ENCODE results near the gene ARID5B. TPM values are rescaled to one million over a fixed set of nuclear protein-coding genes. Genes with fewer than 3 reads are reported as not detected.

Gene ARID5B
- polyA plus RNA-seq, 1 donor from 2014 or later = 2.1 TPM

- TF ChIP-seq POLR2AphosphoS5 (IDR thresholded peaks at IDR 0.05) = no peak
- no peak for TF ChIP-seq MXI1 (conservative IDR thresholded peaks at IDR 0.05; ENCODE audit: poor library complexity, severe bottlenecking)
- no peak for TF ChIP-seq TAF1 (IDR thresholded peaks at IDR 0.05; ENCODE audit: low read depth)
- TF ChIP-seq EZH2 (IDR thresholded peaks at IDR 0.05; ENCODE audit: borderline replicate concordance, insufficient read depth, low read length, poor library complexity, severe bottlenecking) = no peak
- no peak for TF ChIP-seq REST (IDR thresholded peaks at IDR 0.05; ENCODE audit: borderline replicate concordance)
- TF ChIP-seq, protein P1, sequence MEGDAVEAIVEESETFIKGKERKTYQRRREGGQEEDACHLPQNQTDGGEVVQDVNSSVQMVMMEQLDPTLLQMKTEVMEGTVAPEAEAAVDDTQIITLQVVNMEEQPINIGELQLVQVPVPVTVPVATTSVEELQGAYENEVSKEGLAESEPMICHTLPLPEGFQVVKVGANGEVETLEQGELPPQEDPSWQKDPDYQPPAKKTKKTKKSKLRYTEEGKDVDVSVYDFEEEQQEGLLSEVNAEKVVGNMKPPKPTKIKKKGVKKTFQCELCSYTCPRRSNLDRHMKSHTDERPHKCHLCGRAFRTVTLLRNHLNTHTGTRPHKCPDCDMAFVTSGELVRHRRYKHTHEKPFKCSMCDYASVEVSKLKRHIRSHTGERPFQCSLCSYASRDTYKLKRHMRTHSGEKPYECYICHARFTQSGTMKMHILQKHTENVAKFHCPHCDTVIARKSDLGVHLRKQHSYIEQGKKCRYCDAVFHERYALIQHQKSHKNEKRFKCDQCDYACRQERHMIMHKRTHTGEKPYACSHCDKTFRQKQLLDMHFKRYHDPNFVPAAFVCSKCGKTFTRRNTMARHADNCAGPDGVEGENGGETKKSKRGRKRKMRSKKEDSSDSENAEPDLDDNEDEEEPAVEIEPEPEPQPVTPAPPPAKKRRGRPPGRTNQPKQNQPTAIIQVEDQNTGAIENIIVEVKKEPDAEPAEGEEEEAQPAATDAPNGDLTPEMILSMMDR (IDR thresholded peaks at IDR 0.05; ENCODE audit: poor library complexity, severe bottlenecking) = no peak
- no peak for TF ChIP-seq SMC3 (conservative IDR thresholded peaks at IDR 0.05; ENCODE audit: poor library complexity)
- no peak for TF ChIP-seq RAD21 (conservative IDR thresholded peaks at IDR 0.05)
- TF ChIP-seq EP300 (conservative IDR thresholded peaks at IDR 0.05; ENCODE audit: poor library complexity, severe bottlenecking) = no peak
- no peaks in the 10 kb centered on the region for H3K79me2 ChIP-seq (replicated peaks; ENCODE audit: insufficient read depth, low read length)
- H2AFZ ChIP-seq (ENCODE audit: low read depth, low read length) = no peak overlapping the region
- no peaks in the 10 kb centered on the region for H3F3A ChIP-seq (ENCODE audit: insufficient read depth, low read length, poor library complexity, severe bottlenecking)
- peaks cover 3% of the 10 kb centered on the region for H3K9me3 ChIP-seq (ENCODE audit: low read length)
- no peak overlapping the region for H3K27ac ChIP-seq (ENCODE audit: low read length)
- no peak overlapping the region for H3K9ac ChIP-seq (ENCODE audit: low read length)
- H3K9me2 ChIP-seq (ENCODE audit: insufficient read depth, low read length) = no peaks in the 10 kb centered on the region
- H3K4me2 ChIP-seq (ENCODE audit: low read length) = no peak overlapping the region
- H3K36me3 ChIP-seq (ENCODE audit: insufficient read depth, low read length) = no peaks in the 10 kb centered on the region
- no peaks in the 10 kb centered on the region for H3K27me3 ChIP-seq (ENCODE audit: insufficient read depth, low read depth, low read length)
- H3K4me3 ChIP-seq (ENCODE audit: low read length) = no peak overlapping the region
- no peaks in the 10 kb centered on the region for H4K20me1 ChIP-seq (ENCODE audit: insufficient read depth)
Measured at GRCh38 chr10:62019685-62020359, 118.3 kb downstream of the ARID5B start.

DNA sequence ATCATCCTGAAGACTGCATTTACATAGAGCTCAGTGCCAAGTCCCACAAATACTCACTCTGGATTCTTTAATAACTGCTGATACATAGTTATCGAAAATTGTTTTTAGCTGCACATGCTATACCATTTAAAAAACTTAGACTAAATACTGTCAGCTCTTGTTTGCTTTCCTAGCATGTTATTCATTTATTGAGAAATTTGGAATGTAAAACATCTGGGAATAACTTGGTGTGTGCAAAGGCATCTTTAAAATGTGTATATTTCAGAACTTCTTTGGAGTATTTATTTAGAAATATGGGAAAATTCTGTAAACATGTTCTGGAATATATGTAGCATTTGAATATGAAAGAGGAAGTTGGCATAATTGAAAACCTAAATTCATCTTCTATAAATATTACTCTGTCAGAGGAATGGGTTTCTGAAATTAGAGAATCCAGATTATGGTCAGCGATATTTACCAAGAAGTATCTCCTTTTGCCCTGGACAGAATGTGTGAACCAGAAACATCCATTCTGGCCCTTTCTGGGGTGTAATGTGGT, 119.7 kb downstream of the ARID5B start:
- Histone ChIP-seq H3K9ac (ENCODE audit: low read length) (no peak overlapping the region), H3F3A (ENCODE audit: insufficient read depth, low read length, poor library complexity, severe bottlenecking) (no peaks in the 10 kb centered on the region), H2AFZ (ENCODE audit: low read depth, low read length) (no peak overlapping the region), H3K27ac (ENCODE audit: low read length) (no peak overlapping the region), H4K20me1 (ENCODE audit: insufficient read depth) (no peaks in the 10 kb centered on the region), H3K9me2 (ENCODE audit: insufficient read depth, low read length) (no peaks in the 10 kb centered on the region), H3K27me3 (ENCODE audit: insufficient read depth, low read depth, low read length) (no peaks in the 10 kb centered on the region), H3K4me2 (ENCODE audit: low read length) (no peak overlapping the region), H3K9me3 (ENCODE audit: low read length) (peaks cover 3% of the 10 kb centered on the region), H3K79me2 (replicated peaks; ENCODE audit: insufficient read depth, low read length) (no peaks in the 10 kb centered on the region), H3K36me3 (ENCODE audit: insufficient read depth, low read length) (no peaks in the 10 kb centered on the region), H3K4me3 (ENCODE audit: low read length) (no peak overlapping the region)
- TF ChIP-seq, protein P1 (IDR thresholded peaks at IDR 0.05; ENCODE audit: poor library complexity, severe bottlenecking) = no peak
- TF ChIP-seq EZH2 (IDR thresholded peaks at IDR 0.05; ENCODE audit: borderline replicate concordance, insufficient read depth, low read length, poor library complexity, severe bottlenecking) (no peak), REST (IDR thresholded peaks at IDR 0.05; ENCODE audit: borderline replicate concordance) (no peak), MXI1 (conservative IDR thresholded peaks at IDR 0.05; ENCODE audit: poor library complexity, severe bottlenecking) (no peak), SMC3 (conservative IDR thresholded peaks at IDR 0.05; ENCODE audit: poor library complexity) (no peak), RAD21 (conservative IDR thresholded peaks at IDR 0.05) (no peak), TAF1 (IDR thresholded peaks at IDR 0.05; ENCODE audit: low read depth) (no peak), POLR2AphosphoS5 (IDR thresholded peaks at IDR 0.05) (no peak), EP300 (conservative IDR thresholded peaks at IDR 0.05; ENCODE audit: poor library complexity, severe bottlenecking) (no peak)

All from neural cell (in vitro differentiated cells).